SU-DHL-6 (cell line): Measurements from ENCODE around the gene ARHGAP1.

Source experiments
- H2AFZ ChIP-seq: fragments of 200-600 bp; sonication (generic); 2 replicates; pipeline ENCODE4 v1.6.1; 2014; ENCODE audit warnings: low read depth, mild to moderate bottlenecking, moderate library complexity, mixed read lengths, antibody characterized with exemption, low read length; ENCODE audit not compliant: severe bottlenecking
- H3F3A ChIP-seq: fragments of 200-600 bp; shearing (Covaris generic); 2 replicates; pipeline ENCODE4 v1.6.0; 2016; ENCODE audit warnings: antibody characterized with exemption, mild to moderate bottlenecking; ENCODE audit not compliant: insufficient read depth
- H3K27ac ChIP-seq: fragments of 200-600 bp; sonication (generic); 2 replicates; pipeline ENCODE4 v1.5.1; 2016; ENCODE audit warnings: low read depth, mild to moderate bottlenecking, low read length, moderate library complexity, mixed read lengths
- H3K27me3 ChIP-seq: fragments of 200-600 bp; sonication (generic), shearing (Covaris generic); 2 replicates; pipeline ENCODE4 v1.6.0; 2014; ENCODE audit warnings: mild to moderate bottlenecking, low read length
- H3K36me3 ChIP-seq: fragments of 200-600 bp; sonication (generic); 2 replicates; pipeline ENCODE4 v1.6.1; 2014; ENCODE audit warnings: mild to moderate bottlenecking, low read length, mixed read lengths
- H3K4me2 ChIP-seq: fragments of 300-600, 200-600 bp; shearing (Covaris generic), sonication (generic); 2 replicates; pipeline ENCODE4 v1.6.0; 2014; ENCODE audit warnings: low read length, low read depth, mild to moderate bottlenecking; ENCODE audit not compliant: poor library complexity, severe bottlenecking
- H3K4me3 ChIP-seq: fragments of 200-600 bp; sonication (generic); 2 replicates; pipeline ENCODE4 v1.5.1; 2014; ENCODE audit warnings: antibody characterized with exemption, low read length, mild to moderate bottlenecking, mixed read lengths; ENCODE audit not compliant: insufficient read depth, poor library complexity, severe bottlenecking
- H3K79me2 ChIP-seq: fragments of 200-600 bp; sonication (generic); 2 replicates; pipeline ENCODE4 v1.6.1; 2014; ENCODE audit warnings: mild to moderate bottlenecking, low read length, moderate library complexity; ENCODE audit not compliant: insufficient read depth
- H3K9ac ChIP-seq: fragments of 200-600 bp; sonication (generic); 2 replicates; pipeline ENCODE4 v1.7.0; 2014; ENCODE audit warnings: mild to moderate bottlenecking, low read length
- H3K9me2 ChIP-seq: fragments of 200-600 bp; sonication (generic); replicated peaks from 2 replicates; pipeline ENCODE4 v1.6.1; 2014; ENCODE audit warnings: low read length; ENCODE audit not compliant: insufficient read depth
- H3K9me3 ChIP-seq: fragments of 200-600 bp; sonication (generic); 2 replicates; pipeline ENCODE4 v1.6.1; 2014; ENCODE audit warnings: low read length, mixed read lengths; ENCODE audit not compliant: insufficient read depth
- H4K20me1 ChIP-seq: fragments of 200-600 bp; sonication (generic); 2 replicates; pipeline ENCODE4 v1.6.1; 2014; ENCODE audit warnings: low read depth, mild to moderate bottlenecking, antibody characterized with exemption, low read length, moderate library complexity, mixed read lengths
- CTCF ChIP-seq: fragments of 200-600 bp; sonication (generic); IDR thresholded peaks from one replicate; pipeline ENCODE4 v1.5.1; 2017; ENCODE audit warnings: antibody characterized with exemption, mild to moderate bottlenecking, low read length, moderate library complexity; ENCODE audit not compliant: insufficient read depth, poor library complexity, severe bottlenecking
- EZH2phosphoT487 ChIP-seq: fragments of 200-600 bp; sonication (generic), shearing (Covaris generic); conservative IDR thresholded peaks from 2 replicates; pipeline ENCODE4 v1.6.1; 2018; ENCODE audit warnings: mild to moderate bottlenecking, antibody characterized with exemption, low read length, moderate library complexity, mixed read lengths

The ARHGAP1 gene

GRCh38 chr11:46698597-46698996 is 1.8 kb downstream of the ARHGAP1 start:
- Histone ChIP-seq H4K20me1 (no peaks in the 10 kb centered on the region), H3K9ac (no peak overlapping the region), H3K27me3 (no peaks in the 10 kb centered on the region), H3F3A (no peaks in the 10 kb centered on the region), H3K79me2 (peaks cover 38% of the 10 kb centered on the region), H3K27ac (no peak overlapping the region), H3K4me2 (peak overlapping the region; percentile 30), H3K36me3 (no peaks in the 10 kb centered on the region), H3K4me3 (no peak overlapping the region), H3K9me3 (no peaks in the 10 kb centered on the region), H2AFZ (no peak overlapping the region), H3K9me2 (no peaks in the 10 kb centered on the region)
- no peak for TF ChIP-seq EZH2phosphoT487

- H3K36me3 ChIP-seq: no peaks in the 10 kb centered on the region
- H3K9ac ChIP-seq: no peak overlapping the region
- TF ChIP-seq CTCF (no peak), EZH2phosphoT487 (no peak)
- H2AFZ ChIP-seq: no peak overlapping the region
- H3K9me3 ChIP-seq: no peaks in the 10 kb centered on the region
- no peak overlapping the region for H3K27ac ChIP-seq
- no peak overlapping the region for H3K4me3 ChIP-seq
- no peaks in the 10 kb centered on the region for H3K9me2 ChIP-seq
- H3K79me2 ChIP-seq: peaks cover 37% of the 10 kb centered on the region
- H3K4me2 ChIP-seq: no peak overlapping the region
- no peaks in the 10 kb centered on the region for H4K20me1 ChIP-seq
- no peaks in the 10 kb centered on the region for H3K27me3 ChIP-seq
- no peaks in the 10 kb centered on the region for H3F3A ChIP-seq
Measured at GRCh38 chr11:46697723-46698122, 2.7 kb downstream of the ARHGAP1 start.

- TF ChIP-seq CTCF (no peak), EZH2phosphoT487 (no peak)
- Histone ChIP-seq H3K79me2 (peaks cover 33% of the 10 kb centered on the region), H3K27ac (no peak overlapping the region)
Measured at GRCh38 chr11:46697303-46697702, 3.1 kb downstream of the ARHGAP1 start.

GRCh38 chr11:46696212-46696558 is 4.2 kb downstream of the ARHGAP1 start:
- no peak for TF ChIP-seq CTCF
- TF ChIP-seq EZH2phosphoT487: no peak
- Histone ChIP-seq H2AFZ (no peak overlapping the region), H3K9ac (no peak overlapping the region), H3K79me2 (peaks cover 22% of the 10 kb centered on the region), H3K36me3 (no peaks in the 10 kb centered on the region), H4K20me1 (no peaks in the 10 kb centered on the region), H3K4me2 (no peak overlapping the region), H3K9me3 (no peaks in the 10 kb centered on the region), H3K4me3 (no peak overlapping the region), H3K27me3 (no peaks in the 10 kb centered on the region), H3K9me2 (no peaks in the 10 kb centered on the region), H3K27ac (no peak overlapping the region), H3F3A (no peaks in the 10 kb centered on the region)

More at GRCh38 chr11:46697303-46697702, 3.1 kb downstream of the ARHGAP1 start:
- Histone ChIP-seq H2AFZ (no peak overlapping the region), H3K27me3 (no peaks in the 10 kb centered on the region), H3K9me2 (no peaks in the 10 kb centered on the region), H4K20me1 (no peaks in the 10 kb centered on the region), H3K4me3 (no peak overlapping the region), H3K9me3 (no peaks in the 10 kb centered on the region), H3K9ac (no peak overlapping the region), H3F3A (no peaks in the 10 kb centered on the region), H3K4me2 (no peak overlapping the region), H3K36me3 (no peaks in the 10 kb centered on the region)
